ENCODE results near the gene LRIG3.
"Not testable (repeated sequence)": the region's sequence is repeated elsewhere in the genome, so short reads cannot be mapped to it uniquely, and the experiment has no call there.

LRIG3 gene

GRCh38 chr12:58927120-58927519 is 6.8 kb upstream of the LRIG3 start:
- DNase-seq, result no peak

GRCh38 chr12:58926586-58926985 is 6.3 kb upstream of the LRIG3 start:
- no peak for DNase-seq

- no peak for DNase-seq
Measured at GRCh38 chr12:58925751-58926150, 5.4 kb upstream of the LRIG3 start.

GRCh38 chr12:58925111-58925611 is 4.9 kb upstream of the LRIG3 start:
- DNase-seq, result no peak

- DNase-seq, result no peak
Measured at GRCh38 chr12:58924652-58925051, 4.3 kb upstream of the LRIG3 start.

GRCh38 chr12:58923781-58924180 is 3.5 kb upstream of the LRIG3 start:
- DNase-seq, result no peak

GRCh38 chr12:58922849-58923248 is 2.5 kb upstream of the LRIG3 start:
- no peak for DNase-seq

- DNase-seq, result no peak
Measured at GRCh38 chr12:58920961-58921861, 907 bp upstream of the LRIG3 start.

- DNase-seq, result no peak
Measured at GRCh38 chr12:58919231-58920101, 838 bp downstream of the LRIG3 start.

GRCh38 chr12:58918469-58918844 is 1.8 kb downstream of the LRIG3 start:
- DNase-seq, result no peak

GRCh38 chr12:58917699-58918468 is 2.4 kb downstream of the LRIG3 start:
- DNase-seq, result no peak

GRCh38 chr12:58916921-58917511 is 3.3 kb downstream of the LRIG3 start:
- no peak for DNase-seq

GRCh38 chr12:58916161-58916621 is 4.1 kb downstream of the LRIG3 start:
- no peak for DNase-seq

- no peak for DNase-seq
Measured at GRCh38 chr12:58915634-58916033, 4.7 kb downstream of the LRIG3 start.

GRCh38 chr12:58915037-58915436 is 5.3 kb downstream of the LRIG3 start:
- no peak for DNase-seq

- no peak for DNase-seq
Measured at GRCh38 chr12:58914457-58914856, 5.8 kb downstream of the LRIG3 start.

GRCh38 chr12:58907391-58907790 is 12.9 kb downstream of the LRIG3 start:
- no peak for DNase-seq

- DNase-seq, result no peak
Measured at GRCh38 chr12:58906917-58907316, 13.4 kb downstream of the LRIG3 start.

- DNase-seq, result no peak
Measured at GRCh38 chr12:58905422-58905821, 14.9 kb downstream of the LRIG3 start.

- DNase-seq, result not testable (repeated sequence)
Measured at GRCh38 chr12:58902726-58903125, 17.6 kb downstream of the LRIG3 start.

- no peak for DNase-seq
Measured at GRCh38 chr12:58901664-58902063, 18.6 kb downstream of the LRIG3 start.

- DNase-seq, result no peak
Measured at GRCh38 chr12:58897969-58898368, 22.3 kb downstream of the LRIG3 start.
